Liver (tissue), 3 donors: Measurements from ENCODE around the gene SIKE1.

Source experiments
- EGR1 ChIP-seq, 2 donors: IDR thresholded peaks; 2 replicates each; pipeline ENCODE4 v1.6.1; 2016 to 2018; ENCODE audit warnings: antibody characterized with exemption in 2 of 2, low read depth in 2 of 2
- JUND ChIP-seq, 2 donors: IDR thresholded peaks; 2 replicates each; pipeline ENCODE4 v1.6.1; 2016; ENCODE audit warnings: antibody characterized with exemption in 2 of 2
- RAD21 ChIP-seq, 2 donors: IDR thresholded peaks; 2 replicates each; pipeline ENCODE4 v1.6.1; 2016; ENCODE audit warnings: antibody characterized with exemption in 2 of 2, mild to moderate bottlenecking in 2 of 2
- RXRA ChIP-seq, 2 donors: IDR thresholded peaks; 2 replicates each; pipeline ENCODE4 v1.6.1; 2017 to 2018; ENCODE audit warnings: antibody characterized with exemption in 2 of 2, mild to moderate bottlenecking in 1 of 2
- SP1 ChIP-seq: IDR thresholded peaks from 2 replicates; pipeline ENCODE4 v1.6.1; 2018; ENCODE audit warnings: antibody characterized with exemption, mild to moderate bottlenecking
- TAF1 ChIP-seq: conservative IDR thresholded peaks from 2 replicates; pipeline ENCODE4 v1.6.1; 2016; ENCODE audit warnings: antibody characterized with exemption, mild to moderate bottlenecking
- TF ChIP-seq, protein P1 (sequence below): IDR thresholded peaks from 2 replicates; pipeline ENCODE4 v1.6.1; 2016; ENCODE audit warnings: antibody characterized with exemption
- TF ChIP-seq, protein P2 (sequence below): fragments of 150-350 bp; IDR thresholded peaks from 2 replicates; pipeline ENCODE4 v1.5.1; 2017; ENCODE audit warnings: improper control_type of control experiment, low read depth, low read length; ENCODE audit not compliant: missing input control
- TF ChIP-seq, protein P3 (sequence below): IDR thresholded peaks from 2 replicates; pipeline ENCODE4 v1.6.1; 2016; ENCODE audit warnings: antibody characterized with exemption, mild to moderate bottlenecking
- TF ChIP-seq, protein P4 (sequence below): IDR thresholded peaks from 2 replicates; pipeline ENCODE4 v1.6.1; 2016; ENCODE audit warnings: antibody characterized with exemption
- donor health status: healthy.
- donor health status: healthy.

DNA sequence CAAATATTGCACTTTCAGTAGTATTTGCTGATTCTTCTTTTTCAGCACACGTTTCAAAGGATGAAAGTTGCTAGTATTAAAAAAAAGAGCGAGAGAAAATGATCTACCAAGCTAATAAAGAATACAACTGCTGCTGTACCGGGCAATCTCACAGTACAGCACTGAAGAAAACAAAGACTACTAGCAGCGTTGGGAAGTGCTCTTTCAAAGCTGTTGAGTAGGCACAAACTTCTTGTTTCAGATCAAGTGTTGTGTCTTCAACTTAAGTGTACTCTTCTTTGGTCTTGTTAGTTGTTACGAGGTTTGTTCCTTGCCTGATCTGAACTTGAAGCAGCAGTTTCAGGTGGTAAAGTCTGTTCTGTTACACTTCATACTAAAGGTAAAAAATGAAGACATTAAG, 30.6 kb downstream of the SIKE1 start:
- TF ChIP-seq SP1 (no peak), RXRA (IDR thresholded peaks at IDR 0.05) (no peak), RAD21 (IDR thresholded peaks at IDR 0.05) (no peak), JUND (IDR thresholded peaks at IDR 0.05) (no peak), TAF1 (no peak), EGR1 (IDR thresholded peaks at IDR 0.05; ENCODE audit: low read depth in 2 of 2) (no peak)
- TF ChIP-seq, protein P1, sequence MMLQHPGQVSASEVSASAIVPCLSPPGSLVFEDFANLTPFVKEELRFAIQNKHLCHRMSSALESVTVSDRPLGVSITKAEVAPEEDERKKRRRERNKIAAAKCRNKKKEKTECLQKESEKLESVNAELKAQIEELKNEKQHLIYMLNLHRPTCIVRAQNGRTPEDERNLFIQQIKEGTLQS: no peak
- TF ChIP-seq, protein P2, sequence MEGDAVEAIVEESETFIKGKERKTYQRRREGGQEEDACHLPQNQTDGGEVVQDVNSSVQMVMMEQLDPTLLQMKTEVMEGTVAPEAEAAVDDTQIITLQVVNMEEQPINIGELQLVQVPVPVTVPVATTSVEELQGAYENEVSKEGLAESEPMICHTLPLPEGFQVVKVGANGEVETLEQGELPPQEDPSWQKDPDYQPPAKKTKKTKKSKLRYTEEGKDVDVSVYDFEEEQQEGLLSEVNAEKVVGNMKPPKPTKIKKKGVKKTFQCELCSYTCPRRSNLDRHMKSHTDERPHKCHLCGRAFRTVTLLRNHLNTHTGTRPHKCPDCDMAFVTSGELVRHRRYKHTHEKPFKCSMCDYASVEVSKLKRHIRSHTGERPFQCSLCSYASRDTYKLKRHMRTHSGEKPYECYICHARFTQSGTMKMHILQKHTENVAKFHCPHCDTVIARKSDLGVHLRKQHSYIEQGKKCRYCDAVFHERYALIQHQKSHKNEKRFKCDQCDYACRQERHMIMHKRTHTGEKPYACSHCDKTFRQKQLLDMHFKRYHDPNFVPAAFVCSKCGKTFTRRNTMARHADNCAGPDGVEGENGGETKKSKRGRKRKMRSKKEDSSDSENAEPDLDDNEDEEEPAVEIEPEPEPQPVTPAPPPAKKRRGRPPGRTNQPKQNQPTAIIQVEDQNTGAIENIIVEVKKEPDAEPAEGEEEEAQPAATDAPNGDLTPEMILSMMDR: no peak
- TF ChIP-seq, protein P3, sequence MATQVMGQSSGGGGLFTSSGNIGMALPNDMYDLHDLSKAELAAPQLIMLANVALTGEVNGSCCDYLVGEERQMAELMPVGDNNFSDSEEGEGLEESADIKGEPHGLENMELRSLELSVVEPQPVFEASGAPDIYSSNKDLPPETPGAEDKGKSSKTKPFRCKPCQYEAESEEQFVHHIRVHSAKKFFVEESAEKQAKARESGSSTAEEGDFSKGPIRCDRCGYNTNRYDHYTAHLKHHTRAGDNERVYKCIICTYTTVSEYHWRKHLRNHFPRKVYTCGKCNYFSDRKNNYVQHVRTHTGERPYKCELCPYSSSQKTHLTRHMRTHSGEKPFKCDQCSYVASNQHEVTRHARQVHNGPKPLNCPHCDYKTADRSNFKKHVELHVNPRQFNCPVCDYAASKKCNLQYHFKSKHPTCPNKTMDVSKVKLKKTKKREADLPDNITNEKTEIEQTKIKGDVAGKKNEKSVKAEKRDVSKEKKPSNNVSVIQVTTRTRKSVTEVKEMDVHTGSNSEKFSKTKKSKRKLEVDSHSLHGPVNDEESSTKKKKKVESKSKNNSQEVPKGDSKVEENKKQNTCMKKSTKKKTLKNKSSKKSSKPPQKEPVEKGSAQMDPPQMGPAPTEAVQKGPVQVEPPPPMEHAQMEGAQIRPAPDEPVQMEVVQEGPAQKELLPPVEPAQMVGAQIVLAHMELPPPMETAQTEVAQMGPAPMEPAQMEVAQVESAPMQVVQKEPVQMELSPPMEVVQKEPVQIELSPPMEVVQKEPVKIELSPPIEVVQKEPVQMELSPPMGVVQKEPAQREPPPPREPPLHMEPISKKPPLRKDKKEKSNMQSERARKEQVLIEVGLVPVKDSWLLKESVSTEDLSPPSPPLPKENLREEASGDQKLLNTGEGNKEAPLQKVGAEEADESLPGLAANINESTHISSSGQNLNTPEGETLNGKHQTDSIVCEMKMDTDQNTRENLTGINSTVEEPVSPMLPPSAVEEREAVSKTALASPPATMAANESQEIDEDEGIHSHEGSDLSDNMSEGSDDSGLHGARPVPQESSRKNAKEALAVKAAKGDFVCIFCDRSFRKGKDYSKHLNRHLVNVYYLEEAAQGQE: no peak
- TF ChIP-seq, protein P4, sequence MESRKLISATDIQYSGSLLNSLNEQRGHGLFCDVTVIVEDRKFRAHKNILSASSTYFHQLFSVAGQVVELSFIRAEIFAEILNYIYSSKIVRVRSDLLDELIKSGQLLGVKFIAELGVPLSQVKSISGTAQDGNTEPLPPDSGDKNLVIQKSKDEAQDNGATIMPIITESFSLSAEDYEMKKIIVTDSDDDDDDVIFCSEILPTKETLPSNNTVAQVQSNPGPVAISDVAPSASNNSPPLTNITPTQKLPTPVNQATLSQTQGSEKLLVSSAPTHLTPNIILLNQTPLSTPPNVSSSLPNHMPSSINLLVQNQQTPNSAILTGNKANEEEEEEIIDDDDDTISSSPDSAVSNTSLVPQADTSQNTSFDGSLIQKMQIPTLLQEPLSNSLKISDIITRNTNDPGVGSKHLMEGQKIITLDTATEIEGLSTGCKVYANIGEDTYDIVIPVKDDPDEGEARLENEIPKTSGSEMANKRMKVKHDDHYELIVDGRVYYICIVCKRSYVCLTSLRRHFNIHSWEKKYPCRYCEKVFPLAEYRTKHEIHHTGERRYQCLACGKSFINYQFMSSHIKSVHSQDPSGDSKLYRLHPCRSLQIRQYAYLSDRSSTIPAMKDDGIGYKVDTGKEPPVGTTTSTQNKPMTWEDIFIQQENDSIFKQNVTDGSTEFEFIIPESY: no peak
